Measurements from ENCODE around the gene DLG3.

The DLG3 gene

DNA sequence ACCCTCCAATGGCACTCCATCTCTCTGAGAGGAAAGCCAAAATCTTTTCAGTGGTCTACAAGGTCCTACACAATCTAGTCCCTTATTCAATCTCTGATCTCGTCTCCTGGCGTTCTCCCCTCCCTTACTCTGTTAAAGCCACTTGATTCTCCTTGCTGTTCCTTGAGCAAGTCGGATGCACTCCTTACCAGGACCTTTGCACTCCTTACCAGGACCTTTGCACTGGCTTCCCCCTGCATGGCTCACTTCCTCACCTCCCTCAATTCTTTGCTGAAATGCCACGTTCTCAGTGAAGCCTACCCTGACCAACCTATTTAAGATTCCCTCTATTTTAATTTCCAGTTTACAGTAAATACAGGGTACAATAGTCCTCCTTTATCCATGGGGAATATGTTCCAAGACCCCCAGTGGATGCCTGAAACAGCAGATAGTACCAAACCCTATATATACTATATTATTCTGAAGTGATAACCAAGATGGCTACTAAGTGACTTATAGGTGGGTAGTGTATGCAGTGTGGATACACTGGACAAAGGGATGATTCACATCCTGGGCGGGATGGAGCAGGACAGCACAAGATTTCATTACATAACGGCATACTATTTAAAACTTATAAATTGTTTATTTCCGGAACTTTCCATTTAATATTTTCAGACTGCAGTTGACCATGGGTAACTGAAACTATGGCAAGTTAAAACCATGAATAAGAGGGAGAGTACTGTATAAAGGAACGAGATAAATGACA lies 6.5 kb upstream of the DLG3 start:
- DNase-seq, result no peak

GRCh38 chrX:70439016-70439415 lies 5.6 kb upstream of the DLG3 start:
- DNase-seq, result no peak

- DNase-seq, result no peak
Observed at GRCh38 chrX:70442224-70442623, 2.4 kb upstream of the DLG3 start.

GRCh38 chrX:70444946-70445656 lies 466 bp downstream of the DLG3 start:
- no peak for DNase-seq

DNA sequence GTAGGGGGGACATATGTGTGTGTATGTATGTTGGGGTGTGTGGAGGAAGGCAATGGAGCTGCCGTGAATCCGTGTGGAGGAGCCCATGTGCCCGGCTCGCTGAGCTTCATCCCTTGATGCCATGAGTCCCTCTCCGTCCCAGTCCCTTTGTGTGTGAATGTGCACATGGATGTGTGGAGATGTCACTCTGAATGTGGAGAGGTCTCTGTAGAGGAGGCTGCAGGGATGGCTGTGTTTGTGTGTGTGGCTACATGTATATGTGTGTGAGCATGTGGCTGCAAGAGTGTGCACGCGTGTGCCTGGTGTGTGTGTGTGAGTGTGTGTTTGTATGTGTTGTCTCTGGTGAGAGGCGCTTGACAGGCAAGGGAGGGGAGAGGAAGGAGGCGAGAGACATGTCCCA lies 1.3 kb downstream of the DLG3 start:
- no peak for DNase-seq

GRCh38 chrX:70446380-70447350 lies 2.0 kb downstream of the DLG3 start:
- DNase-seq, result no peak

DNA sequence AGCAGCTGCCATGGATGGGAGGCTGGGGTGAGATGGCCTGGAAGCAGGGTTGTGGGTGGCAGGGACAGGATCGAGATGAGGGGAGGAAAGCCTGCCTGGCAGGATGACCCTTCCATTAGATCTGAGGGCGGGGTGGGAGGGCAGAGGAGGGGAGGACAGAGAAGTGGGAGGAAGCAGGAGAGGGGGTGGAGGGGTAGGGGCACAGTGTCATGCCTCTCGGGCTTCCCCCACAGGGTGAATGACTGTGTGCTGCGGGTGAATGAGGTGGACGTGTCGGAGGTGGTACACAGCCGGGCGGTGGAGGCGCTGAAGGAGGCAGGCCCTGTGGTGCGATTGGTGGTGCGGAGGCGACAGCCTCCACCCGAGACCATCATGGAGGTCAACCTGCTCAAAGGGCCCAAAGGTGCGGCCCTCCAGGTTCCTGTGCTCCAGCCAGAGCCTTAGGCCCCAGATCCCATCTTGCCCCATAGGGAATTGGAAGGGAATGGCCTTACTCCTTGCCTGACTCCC lies 4.9 kb downstream of the DLG3 start:
- DNase-seq, result no peak

DNA sequence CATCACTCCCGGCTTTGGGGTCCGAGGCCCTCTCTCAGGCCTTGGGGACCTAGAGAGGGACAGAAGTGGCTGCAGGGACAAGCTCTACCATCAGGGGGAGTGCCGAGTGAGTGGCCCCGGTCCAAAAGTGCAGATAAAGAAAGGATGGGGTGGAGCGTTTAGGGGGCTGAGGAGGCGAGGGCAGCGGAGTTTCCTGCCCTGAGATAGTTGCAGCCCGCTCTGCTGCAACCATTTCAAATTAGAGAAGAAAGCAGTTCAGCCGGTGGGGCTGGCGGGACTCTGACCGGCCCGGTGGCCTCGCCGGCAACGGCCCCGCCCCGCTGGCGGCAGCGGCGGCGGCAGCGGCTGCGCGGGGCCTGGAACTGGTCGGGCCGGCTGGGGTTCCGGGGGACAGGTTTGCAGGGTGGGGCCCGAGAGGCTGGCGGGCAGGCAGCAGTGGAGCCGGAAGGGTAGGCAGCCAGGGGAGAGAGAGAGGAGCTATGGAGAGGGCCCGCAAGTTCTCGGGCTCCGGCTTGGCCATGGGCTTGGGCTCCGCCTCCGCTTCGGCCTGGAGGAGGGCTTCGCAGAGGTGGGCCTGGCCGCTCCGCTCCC lies 7.6 kb downstream of the DLG3 start:
- DNase-seq, result peak; percentile 67

DNA sequence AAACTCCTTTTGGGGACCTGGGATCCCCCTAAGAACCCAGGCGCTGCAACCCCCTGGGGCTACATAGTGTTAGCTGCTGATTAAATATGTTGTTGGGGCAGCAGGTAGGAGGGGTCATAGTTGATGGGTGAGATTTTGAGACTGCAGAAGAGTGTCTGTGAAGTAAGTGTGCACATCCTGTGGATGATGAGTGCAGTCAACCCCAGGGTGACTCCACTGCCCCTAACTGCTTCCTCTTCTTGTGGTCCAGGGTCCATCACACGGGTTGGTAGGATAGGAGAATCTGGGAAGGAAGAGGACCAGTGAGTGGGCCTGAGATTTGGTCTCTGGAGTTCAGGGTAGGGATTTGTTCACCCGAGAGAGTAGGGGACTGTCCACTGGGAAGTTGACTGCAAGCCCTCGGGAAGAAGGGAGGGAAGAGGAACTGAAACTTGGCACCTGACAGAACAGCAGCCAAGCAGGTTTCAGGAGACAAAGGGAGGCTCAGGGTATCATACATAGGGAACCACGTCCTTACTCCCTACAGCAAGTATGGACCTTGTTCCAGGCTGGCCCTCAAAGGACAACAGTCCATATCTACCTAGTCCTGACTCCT lies 8.5 kb downstream of the DLG3 start:
- DNase-seq, result no peak

DNA sequence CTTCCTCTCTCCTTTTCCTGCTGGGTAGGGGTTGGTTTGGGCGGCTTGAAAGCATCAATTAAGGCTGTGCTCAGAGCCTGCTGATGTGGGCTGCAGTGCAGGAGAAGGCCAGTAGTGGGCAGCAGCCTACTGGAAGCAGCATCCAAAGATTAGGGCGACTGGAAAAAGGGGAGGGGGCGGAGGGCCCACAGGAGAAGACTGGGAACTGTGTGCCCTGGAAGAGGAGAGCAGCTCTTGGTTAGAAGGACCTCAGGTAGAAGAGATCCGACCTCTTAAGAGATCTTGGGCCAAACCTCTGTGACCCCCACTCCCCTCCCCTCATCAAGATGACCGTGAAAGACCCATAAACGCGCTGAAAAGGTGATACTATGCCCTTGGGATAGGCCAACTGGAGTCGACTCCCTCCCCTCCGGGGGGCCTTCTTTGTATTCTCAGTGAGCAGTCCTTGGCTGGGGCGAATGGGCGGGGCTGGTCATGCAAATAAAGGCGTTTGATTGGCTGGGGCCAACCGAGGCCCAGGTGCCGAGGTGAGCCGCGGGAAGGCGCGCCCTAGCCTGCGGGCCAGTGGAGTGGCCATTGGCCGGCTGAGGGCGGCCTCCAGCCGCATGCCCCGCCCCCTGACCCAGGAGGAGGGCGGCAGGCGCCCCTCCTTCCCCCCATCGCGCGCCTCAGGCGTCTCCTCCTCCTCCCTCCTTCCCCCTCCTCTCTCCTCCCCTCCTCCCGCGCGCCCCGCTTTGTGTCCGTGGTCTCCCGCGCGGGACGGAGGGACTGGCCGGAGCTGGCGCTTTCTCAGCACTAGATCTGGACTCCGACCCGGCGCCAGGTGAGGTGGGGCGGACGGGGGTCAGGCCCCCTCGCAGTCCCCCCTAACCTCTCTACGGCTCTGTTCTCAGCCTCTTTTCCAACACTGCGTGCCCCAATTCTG lies 10.1 kb downstream of the DLG3 start:
- DNase-seq, result peak; percentile 74

- no peak for DNase-seq
Observed at GRCh38 chrX:70455366-70456202, 10.9 kb downstream of the DLG3 start.

GRCh38 chrX:70456256-70456655 lies 11.6 kb downstream of the DLG3 start:
- no peak for DNase-seq

- DNase-seq, result no peak
Observed at GRCh38 chrX:70461026-70461425, 16.4 kb downstream of the DLG3 start.

DNA sequence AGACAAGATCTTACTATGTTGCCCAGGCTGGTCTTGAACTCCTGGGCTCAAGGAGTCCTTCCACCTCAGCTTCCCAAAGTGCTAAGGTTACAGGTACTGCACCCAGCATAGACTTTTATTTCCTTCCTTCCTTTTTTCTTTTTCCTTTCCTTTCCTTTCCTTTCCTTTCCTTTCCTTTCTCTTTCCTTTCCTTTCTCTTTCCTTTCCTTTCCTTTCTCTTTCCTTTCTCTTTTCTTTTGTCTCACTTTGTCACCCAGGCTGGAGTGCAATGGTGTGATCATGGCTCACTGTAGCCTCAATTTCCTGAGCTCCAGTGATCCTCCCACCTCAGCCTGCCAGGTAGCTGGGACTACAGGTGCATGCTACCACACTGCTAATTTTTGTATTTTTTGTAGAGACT lies 19.4 kb downstream of the DLG3 start:
- no peak for DNase-seq

DNA sequence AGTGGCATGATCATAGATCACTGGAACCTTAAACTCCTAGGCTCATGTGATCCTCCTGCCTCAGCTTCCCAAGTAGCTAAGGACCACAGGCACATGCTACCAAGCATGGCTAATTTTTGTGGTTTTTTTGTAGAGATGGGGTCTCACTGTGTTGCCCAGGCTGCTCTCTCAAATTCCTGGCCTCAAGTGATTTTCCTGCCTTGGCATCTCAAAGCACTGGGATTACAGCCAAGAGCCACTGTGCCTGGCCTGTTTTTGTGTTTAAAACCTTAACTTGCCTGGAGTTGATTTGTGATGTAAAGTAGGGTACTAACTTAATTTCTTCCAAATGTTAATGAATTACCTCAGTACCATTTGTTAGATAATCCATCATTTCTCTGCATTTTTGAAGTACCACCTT lies 22.3 kb downstream of the DLG3 start:
- no peak for DNase-seq

GRCh38 chrX:70468709-70469108 lies 24.1 kb downstream of the DLG3 start:
- DNase-seq, result no peak

DNA sequence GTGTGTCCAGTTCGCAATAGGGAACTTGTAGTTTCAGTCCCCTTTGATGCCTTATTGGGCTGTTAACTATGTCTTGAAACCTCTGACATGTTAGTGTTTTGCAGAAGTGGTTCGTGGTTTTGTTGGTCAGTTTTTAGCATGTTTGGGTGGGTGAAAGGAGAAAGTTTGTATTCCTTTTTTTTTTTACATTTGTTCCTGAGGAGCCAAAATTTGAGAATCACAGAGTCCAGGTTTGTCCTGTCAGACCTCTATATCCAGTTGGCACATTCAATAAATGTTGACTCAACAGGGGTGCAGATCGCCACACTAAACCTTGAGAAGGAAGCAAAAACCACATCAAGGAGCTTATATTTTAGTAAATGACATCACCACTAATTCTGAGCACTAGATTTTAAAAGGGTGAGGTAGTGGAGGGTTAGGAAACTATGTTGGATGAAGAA lies 26.2 kb downstream of the DLG3 start:
- no peak for DNase-seq

DNA sequence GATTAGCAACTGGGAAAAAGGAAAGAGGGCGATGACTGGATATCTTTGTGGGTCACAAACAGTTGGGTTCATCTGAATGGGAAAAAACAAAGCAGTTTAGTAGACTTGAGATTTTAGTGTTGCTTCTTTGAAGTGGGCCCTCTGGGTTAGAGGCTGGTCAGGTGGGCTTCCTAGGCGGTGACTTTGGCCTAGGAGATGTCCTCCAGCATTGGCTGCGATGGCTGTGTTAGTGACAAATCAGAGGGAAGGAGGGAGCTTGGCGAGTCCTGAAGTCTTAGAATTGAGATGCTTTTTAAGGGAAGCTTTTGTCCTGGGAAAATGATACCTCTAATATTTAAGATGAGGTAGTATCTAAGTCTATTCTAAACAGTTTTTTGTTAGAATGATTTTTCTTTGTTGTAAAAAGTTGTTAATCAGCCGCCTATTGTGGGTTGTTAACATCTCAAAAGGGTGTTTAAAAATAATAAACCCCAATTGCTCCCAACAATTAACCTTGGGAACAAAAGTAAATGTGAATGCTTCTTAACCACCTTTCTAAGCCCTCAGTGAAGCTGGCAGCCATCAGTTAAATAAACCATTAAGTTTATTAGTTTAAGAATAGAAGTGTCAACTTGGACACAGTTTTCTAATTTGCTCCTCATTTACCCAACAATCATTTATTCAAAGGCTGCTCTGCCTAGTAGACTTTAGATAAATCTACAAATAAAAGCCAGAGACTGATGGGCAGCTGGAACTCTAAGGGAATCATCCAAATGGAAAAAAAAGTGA lies 31.7 kb downstream of the DLG3 start:
- no peak for DNase-seq
